WERI-Rb-1 (cell line): ENCODE measurements around the gene LY6G6D.

Experiments
- DNase-seq: peaks from one replicate; pipeline ENCODE4 v3.0.0-alpha.2; 2020
- H3K27ac ChIP-seq: fragments of 250-450 bp; sonication (Bioruptor Pico); 2 replicates; pipeline ENCODE4 v1.5.1; 2020; ENCODE audit warnings: mild to moderate bottlenecking, moderate library complexity
- H3K27me3 ChIP-seq: fragments of 250-450 bp; sonication (Bioruptor Pico); 2 replicates; pipeline ENCODE4 v1.5.1; 2021; ENCODE audit warnings: mild to moderate bottlenecking, low read depth, moderate library complexity; ENCODE audit not compliant: insufficient read depth, severe bottlenecking
- H3K36me3 ChIP-seq: fragments of 250-450 bp; sonication (Bioruptor Pico); 2 replicates; pipeline ENCODE4 v1.5.1; 2020; ENCODE audit warnings: mild to moderate bottlenecking, moderate library complexity
- H3K4me3 ChIP-seq: 2 replicates; pipeline ENCODE4 v1.5.1; 2011; ENCODE audit warnings: low read depth, mild to moderate bottlenecking, control low read depth, low read length
- H3K9me3 ChIP-seq: fragments of 250-450 bp; sonication (Bioruptor Pico); 2 replicates; pipeline ENCODE4 v1.5.1; 2021; ENCODE audit warnings: mild to moderate bottlenecking, moderate library complexity; ENCODE audit not compliant: severe bottlenecking
- CTCF ChIP-seq: IDR thresholded peaks from 2 replicates; pipeline ENCODE4 v1.5.1; 2011; ENCODE audit warnings: low read depth, mild to moderate bottlenecking, control low read depth, inconsistent platforms, low read length

The LY6G6D gene

DNA sequence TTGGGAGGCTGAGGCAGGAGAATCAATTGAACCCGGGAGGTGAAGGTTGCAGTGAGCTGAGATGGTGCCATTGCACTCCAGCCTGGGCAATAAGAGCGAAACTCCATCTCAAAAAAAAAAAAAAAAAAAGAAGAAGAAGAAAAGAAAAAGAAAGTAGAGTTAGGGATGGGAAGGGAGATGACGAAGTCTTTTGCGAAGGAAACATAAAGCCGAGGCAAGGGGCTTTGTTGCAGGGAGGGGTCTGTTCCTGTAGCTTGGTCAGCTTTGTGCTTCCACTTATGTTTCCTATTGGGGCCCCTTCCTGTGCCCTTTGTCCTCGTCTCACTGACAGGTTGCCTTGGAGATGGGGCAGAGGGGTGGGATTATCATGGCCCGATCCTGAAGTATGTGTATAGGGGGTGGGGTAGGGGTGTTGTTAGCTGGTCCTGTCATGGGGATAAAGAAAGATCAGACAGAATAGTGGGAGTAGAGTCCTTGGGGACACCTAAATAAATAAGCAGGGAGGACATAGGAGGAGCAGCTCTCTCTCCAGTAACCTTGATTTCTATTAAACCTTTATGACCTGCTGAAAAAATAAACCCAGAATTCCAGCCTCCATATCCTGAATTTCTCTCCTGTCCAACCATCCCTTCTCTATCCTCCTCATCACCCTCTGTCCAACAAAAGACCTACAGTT lies 22.3 kb downstream of the LY6G6D start:
- Histone ChIP-seq H3K27ac (peak overlapping the region; percentile 61), H3K4me3 (no peak overlapping the region), H3K9me3 (peaks cover 4% of the 10 kb centered on the region), H3K27me3 (no peaks in the 10 kb centered on the region), H3K36me3 (peaks cover 22% of the 10 kb centered on the region)
- no peak for TF ChIP-seq CTCF
- peak; percentile 62 for DNase-seq

DNA sequence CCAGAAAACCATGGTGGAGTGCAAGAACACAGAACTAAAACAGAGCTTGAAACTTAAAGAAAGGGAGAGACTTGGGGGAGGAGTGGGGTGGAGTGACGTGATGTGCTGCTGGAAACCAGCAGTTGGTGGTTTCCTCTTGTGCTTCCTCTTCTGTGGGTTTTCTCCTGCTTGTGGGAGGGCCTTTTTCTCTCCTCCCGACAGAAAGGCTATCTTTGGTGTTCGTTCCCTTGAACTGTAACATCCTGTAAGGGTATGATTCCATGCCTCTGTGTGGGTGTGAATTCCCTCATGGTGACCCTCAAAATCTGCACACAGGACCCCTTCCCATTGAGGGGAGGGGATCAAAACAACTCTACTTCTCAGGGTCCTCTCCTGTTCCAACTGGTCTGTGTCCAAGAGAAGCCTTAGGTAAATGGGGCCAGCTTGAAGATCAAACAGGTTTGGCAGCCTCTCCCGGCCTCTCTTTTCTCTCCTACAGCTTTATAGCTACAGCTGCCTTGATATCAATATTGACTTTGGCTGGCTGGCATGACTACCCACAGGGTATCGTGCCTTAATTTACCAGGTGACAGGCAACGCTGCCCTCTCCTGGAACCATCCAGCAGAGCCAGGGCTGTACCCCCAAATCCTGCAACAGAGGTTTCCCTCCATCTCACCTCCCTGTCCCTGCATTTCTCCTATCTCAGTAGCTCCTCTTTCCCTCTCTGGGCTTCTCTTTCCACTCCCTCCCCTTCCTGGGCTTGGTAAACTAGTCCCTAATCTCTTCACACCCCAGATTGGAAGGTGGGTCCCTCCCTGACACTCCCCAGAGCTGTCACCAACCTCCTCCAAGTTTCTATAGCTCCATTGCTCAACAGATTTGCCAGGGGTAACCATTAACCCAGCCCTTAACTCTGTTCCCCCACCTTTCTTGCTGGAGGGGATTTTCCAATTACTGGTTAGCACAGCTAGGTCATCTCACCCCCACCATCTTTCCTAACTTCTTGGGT lies 23.1 kb downstream of the LY6G6D start:
- Histone ChIP-seq H3K36me3 (peaks cover 14% of the 10 kb centered on the region), H3K27ac (peak overlapping the region; percentile 19), H3K27me3 (no peaks in the 10 kb centered on the region), H3K9me3 (peaks cover 4% of the 10 kb centered on the region), H3K4me3 (no peak overlapping the region)
- no peak for DNase-seq
- peak; percentile 60 for TF ChIP-seq CTCF

GRCh38 chr6:31739639-31740396 lies 24.7 kb downstream of the LY6G6D start, which contains the start of gene MSH5:
Gene MSH5, plus strand, starts transcription at chr6:31740005. Its CDS starts 462 bp downstream, at chr6:31740467.
- H3K36me3 ChIP-seq = no peaks in the 10 kb centered on the region

DNA sequence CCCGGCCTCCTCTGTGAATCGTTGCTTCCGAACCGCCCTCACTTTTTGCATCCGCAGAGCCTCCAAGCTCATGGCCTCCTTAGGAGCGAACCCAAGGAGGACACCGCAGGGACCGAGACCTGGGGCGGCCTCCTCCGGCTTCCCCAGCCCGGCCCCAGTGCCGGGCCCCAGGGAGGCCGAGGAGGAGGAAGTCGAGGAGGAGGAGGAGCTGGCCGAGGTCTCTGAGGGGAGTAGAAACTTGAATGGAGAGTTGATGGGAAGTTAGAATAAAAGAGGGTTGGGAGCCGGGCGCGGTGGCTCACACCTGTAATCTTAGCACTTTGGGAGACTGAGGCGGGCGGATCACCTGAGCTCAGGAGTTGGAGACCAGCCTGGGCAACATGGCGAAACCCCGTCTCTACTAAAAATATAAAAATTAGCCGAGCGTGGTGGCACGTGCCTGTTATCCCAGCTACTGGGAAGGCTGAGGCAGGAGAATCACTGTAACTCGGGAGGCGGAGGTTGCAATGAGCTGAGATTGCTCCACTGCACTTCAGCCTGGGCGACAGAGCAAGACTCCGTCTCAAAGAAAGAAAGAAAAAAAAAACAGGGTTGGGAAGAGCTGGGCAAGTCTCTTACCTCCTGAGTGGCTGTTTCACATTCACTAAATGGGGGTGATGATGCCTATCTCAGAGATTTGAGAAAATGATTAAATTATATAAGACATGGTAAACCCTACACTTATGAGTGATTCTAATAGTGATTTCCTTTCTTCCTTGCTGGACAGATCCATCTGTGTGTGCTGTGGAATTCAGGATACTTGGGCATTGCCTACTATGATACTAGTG lies 25.5 kb downstream of the LY6G6D start:
- peaks cover 4% of the 10 kb centered on the region for H3K9me3 ChIP-seq
- TF ChIP-seq CTCF = no peak
- no peaks in the 10 kb centered on the region for H3K36me3 ChIP-seq
- H3K27me3 ChIP-seq = no peaks in the 10 kb centered on the region
- H3K27ac ChIP-seq = no peak overlapping the region
- no peak overlapping the region for H3K4me3 ChIP-seq
- DNase-seq = no peak

More at GRCh38 chr6:31739639-31740396, 24.7 kb downstream of the LY6G6D start, which contains the start of gene MSH5:
- DNase-seq = no peak
- H3K27ac ChIP-seq = no peak within 1 kb of the TSS
- H3K9me3 ChIP-seq = peaks cover 4% of the 10 kb centered on the region
- no peak within 1 kb of the TSS for H3K4me3 ChIP-seq
- H3K27me3 ChIP-seq = no peaks in the 10 kb centered on the region
- TF ChIP-seq CTCF = no peak

GRCh38 chr6:31741815-31742214 lies 26.7 kb downstream of the LY6G6D start:
- Histone ChIP-seq H3K27me3 (no peaks in the 10 kb centered on the region), H3K36me3 (no peaks in the 10 kb centered on the region), H3K27ac (no peak overlapping the region), H3K9me3 (peaks cover 4% of the 10 kb centered on the region), H3K4me3 (no peak overlapping the region)
- no peak for DNase-seq
- no peak for TF ChIP-seq CTCF
